ENCODE results near the gene CAMKV. TPM values are rescaled to one million over a fixed set of nuclear protein-coding genes. Genes with fewer than 3 reads are reported as not detected.

The CAMKV gene
- total RNA-seq, 3 donors from 2014 or later (not counting 1 experiment from before 2014, with no cell fraction given): not detected

GRCh38 chr3:49812916-49813496 lies 56.7 kb downstream of the CAMKV start:
- intact Hi-C loops (cut with micrococcal nuclease): loop anchor here (1.0 kb wide), 1 partner anchor 10 kb away; the partner anchor contains the start of gene INKA1
- Histone ChIP-seq H3K4me1 (ENCODE audit: control insufficient read depth, insufficient read depth, low read length) (peaks cover 31% of the 10 kb centered on the region), H3K9me3 (ENCODE audit: control insufficient read depth, insufficient read depth, low read length) (no peaks in the 10 kb centered on the region), H3K27ac (ENCODE audit: low read length) (peak overlapping the region; percentile 77), H3K36me3 (ENCODE audit: control insufficient read depth, insufficient read depth, low read length) (peaks cover 33% of the 10 kb centered on the region), H3K27me3 (ENCODE audit: control insufficient read depth, insufficient read depth, low read length) (no peaks in the 10 kb centered on the region), H3K4me3 (ENCODE audit: low read length) (peak overlapping the region; percentile 44)
- no peak for TF ChIP-seq CTCF (IDR thresholded peaks at IDR 0.05)
- Mint-ChIP-seq H3K4me1 (peaks cover 28 to 29% of the 10 kb centered on the region in 2 donors), H3K27me3 (ENCODE audit: low read depth in 2 of 2) (no peaks in the 10 kb centered on the region), H3K36me3 (no peaks in the 10 kb centered on the region), H3K9me3 (no peaks in the 10 kb centered on the region), H3K27ac (peak overlapping the region; percentile 91 to 93), H3K4me3 (peak overlapping the region; percentile 91)
- 32% methylated on average over 9 of the region's 9 CpGs for WGBS (ENCODE audit: insufficient coverage)
- ATAC-seq: peak in 2 of 3 donors; percentile 1 to 5
- no peak for DNase-seq

Other genes starting within 250 kb of the CAMKV start
- gene APEH, start 195.6 kb downstream of the CAMKV start, total RNA-seq: 10 to 100 TPM; 62.8 to 95.7 (median 77.5) TPM
- gene MST1, start 180.4 kb downstream of the CAMKV start, total RNA-seq: 10 to 100 TPM in 2 of 3 donors, 1 to 10 TPM in 1; 9.5 to 19.1 (median 15.2) TPM
- 10 to 100 TPM; 48.5 to 58.7 (median 55.6) TPM for gene RNF123, start 180.3 kb downstream of the CAMKV start, total RNA-seq
- 1 to 10 TPM in 2 of 3 donors, not detected in 1; 1.3 to 1.9 TPM for gene AMIGO3, start 150.2 kb downstream of the CAMKV start, total RNA-seq
- 10 to 100 TPM; 24.1 to 28.9 (median 27.5) TPM for gene GMPPB, start 146.0 kb downstream of the CAMKV start, total RNA-seq
- gene IP6K1, start 83.4 kb downstream of the CAMKV start, total RNA-seq: 10 to 100 TPM; 53.7 to 68.7 (median 57.9) TPM
- gene CDHR4, start 70.0 kb downstream of the CAMKV start, total RNA-seq: under 1 TPM in 1 of 3 donors, not detected in 2; 0.30 TPM
- under 1 TPM in 2 of 3 donors, not detected in 1; 0.52 to 0.83 TPM for gene INKA1, start 66.6 kb downstream of the CAMKV start, total RNA-seq
- 100 to 1,000 TPM; 283 to 358 (median 336) TPM for gene UBA7, start 56.0 kb downstream of the CAMKV start, total RNA-seq
- 1 to 10 TPM; 3.3 to 6.2 (median 4.0) TPM for gene TRAIP, start 13.3 kb downstream of the CAMKV start, total RNA-seq
- gene MST1R, start 34.0 kb upstream of the CAMKV start, total RNA-seq: 1 to 10 TPM; 1.6 to 3.4 (median 2.2) TPM
- 1 to 10 TPM; 3.7 to 8.1 (median 7.9) TPM for gene MON1A, start 59.9 kb upstream of the CAMKV start, total RNA-seq
- 100 to 1,000 TPM; 155 to 193 (median 157) TPM for gene RBM6, start 70.2 kb upstream of the CAMKV start, total RNA-seq
- gene RBM5, start 219.0 kb upstream of the CAMKV start, total RNA-seq: 100 to 1,000 TPM; 359 to 473 (median 401) TPM

Measured in natural killer cell (primary cell).